GM12865 (cell line): Measurements from ENCODE around the gene PPARA.
"Not testable (repeated sequence)": the region's sequence is repeated elsewhere in the genome, so short reads cannot be mapped to it uniquely, and the experiment has no call there.

ENCODE experiments used
- DNase-seq: peaks from one replicate; pipeline ENCODE4 v3.0.0; 2010; ENCODE audit warnings: low read depth
- H3K4me3 ChIP-seq: 2 replicates; pipeline ENCODE4 v1.5.1; 2011; ENCODE audit warnings: mild to moderate bottlenecking, low read depth, low read length, control low read depth
- TF ChIP-seq, protein P1 (sequence below): IDR thresholded peaks from 2 replicates; pipeline ENCODE4 v1.5.1; 2011; ENCODE audit warnings: low read length, control low read depth, low read depth, inconsistent platforms; ENCODE audit not compliant: insufficient read depth; ENCODE audit errors: missing control alignments

PPARA gene

DNA sequence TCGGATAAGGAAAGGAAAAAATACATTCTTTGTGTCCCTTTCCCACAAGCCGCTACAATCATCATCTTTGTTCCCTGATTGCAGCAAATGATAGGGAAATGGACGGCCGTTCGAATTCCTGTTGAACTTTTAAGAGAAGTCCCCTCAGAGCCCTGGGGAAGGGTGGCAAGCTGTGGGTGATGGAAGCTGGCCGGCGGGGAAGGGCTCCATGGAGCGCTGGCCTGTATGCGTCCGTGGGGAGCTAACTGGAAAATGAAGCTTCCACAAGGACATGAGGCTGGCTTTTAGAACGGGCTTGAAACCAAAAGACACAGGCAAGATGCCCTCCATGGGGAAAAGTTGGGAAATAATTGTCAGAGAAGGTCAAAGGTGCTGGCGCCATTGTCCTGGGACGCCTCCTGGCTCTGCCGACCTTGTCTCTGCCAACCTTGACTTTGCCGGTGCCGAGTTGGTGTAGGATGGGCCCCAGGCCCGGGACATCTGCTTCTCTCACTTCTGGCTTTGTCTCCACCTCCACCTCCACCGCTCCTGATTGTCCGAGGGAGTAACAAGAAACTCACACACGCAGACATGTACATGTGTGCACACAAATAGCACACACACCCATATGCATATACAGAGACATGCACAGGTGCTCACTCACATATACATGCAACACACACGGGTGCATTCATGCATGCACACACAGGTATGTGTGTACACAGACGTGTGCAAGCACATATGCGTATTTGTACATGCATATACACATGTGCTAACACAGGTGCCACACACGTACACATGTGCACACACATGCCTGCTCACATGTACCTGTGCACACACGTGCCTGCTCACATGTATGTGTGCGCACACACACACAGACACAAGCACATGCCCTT is 14.5 kb upstream of the PPARA start:
- no peak for DNase-seq
- H3K4me3 ChIP-seq = no peak overlapping the region
- TF ChIP-seq, protein P1, sequence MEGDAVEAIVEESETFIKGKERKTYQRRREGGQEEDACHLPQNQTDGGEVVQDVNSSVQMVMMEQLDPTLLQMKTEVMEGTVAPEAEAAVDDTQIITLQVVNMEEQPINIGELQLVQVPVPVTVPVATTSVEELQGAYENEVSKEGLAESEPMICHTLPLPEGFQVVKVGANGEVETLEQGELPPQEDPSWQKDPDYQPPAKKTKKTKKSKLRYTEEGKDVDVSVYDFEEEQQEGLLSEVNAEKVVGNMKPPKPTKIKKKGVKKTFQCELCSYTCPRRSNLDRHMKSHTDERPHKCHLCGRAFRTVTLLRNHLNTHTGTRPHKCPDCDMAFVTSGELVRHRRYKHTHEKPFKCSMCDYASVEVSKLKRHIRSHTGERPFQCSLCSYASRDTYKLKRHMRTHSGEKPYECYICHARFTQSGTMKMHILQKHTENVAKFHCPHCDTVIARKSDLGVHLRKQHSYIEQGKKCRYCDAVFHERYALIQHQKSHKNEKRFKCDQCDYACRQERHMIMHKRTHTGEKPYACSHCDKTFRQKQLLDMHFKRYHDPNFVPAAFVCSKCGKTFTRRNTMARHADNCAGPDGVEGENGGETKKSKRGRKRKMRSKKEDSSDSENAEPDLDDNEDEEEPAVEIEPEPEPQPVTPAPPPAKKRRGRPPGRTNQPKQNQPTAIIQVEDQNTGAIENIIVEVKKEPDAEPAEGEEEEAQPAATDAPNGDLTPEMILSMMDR = no peak

DNA sequence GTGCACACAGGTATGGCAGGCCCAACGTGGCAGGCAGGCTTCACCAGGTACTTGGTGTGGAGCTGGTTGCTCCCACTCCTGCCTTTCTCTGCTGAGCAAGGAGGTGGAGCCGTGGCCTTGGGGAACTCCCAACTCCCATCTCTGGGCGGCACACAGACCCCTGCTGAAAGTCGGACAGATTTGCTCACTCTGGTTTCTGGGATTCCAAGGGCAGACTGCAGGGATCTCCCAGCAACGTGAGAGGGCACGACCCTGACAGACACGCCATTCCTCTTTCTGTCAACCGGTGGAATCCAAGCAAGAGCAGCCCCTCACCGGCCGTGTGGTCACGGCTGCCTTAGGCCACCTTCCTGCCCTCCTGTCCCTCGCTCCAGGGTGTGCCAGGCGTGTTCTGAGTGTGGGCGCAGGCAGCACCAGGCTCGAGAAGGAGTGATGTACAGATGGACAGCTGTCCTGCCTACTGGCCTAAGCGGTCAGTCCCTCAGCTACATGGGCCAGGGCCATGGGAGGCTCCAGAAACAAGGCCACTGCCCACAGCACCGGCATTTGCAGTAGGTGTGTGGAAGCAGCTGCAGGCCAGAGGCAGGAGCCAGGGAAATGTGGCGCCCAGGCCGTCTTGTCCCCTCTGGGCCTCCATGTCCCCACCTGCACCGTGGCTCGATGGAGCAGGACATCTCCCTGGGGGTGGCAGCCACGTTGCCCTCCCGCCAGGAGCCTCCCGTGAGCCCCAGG is 13.7 kb upstream of the PPARA start:
- TF ChIP-seq, protein P1 = no peak
- DNase-seq = no peak

DNA sequence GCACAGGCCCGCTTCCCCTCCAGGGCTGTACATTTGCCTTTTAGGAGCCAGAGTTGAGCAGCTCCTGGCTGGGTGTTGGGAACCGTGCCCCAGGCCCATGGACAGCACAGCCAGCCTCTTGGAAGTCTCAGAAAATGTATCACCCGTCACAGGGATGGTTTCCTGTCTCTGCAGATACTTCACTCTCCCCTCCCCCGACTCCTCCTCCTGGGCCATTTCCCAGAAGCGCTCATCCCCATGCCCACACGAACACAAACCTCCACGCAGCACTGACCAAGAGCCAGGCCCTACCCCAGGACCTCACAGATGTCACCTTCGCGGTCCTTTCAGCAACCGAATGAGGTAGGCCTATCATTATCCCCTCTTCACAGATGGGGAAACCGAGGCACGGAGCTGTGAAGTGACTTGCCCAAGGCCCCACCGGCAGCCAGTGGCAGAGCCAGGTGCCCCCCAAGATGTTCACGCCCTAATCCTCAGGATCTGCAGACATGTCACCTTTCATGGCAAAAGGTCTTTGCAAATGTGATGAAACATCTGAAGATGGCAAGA is 13.0 kb upstream of the PPARA start:
- no peak for DNase-seq
- H3K4me3 ChIP-seq = no peak overlapping the region
- TF ChIP-seq, protein P1 = no peak

More for the DNA sequence above, 13.7 kb upstream of the PPARA start:
- no peak overlapping the region for H3K4me3 ChIP-seq

DNA sequence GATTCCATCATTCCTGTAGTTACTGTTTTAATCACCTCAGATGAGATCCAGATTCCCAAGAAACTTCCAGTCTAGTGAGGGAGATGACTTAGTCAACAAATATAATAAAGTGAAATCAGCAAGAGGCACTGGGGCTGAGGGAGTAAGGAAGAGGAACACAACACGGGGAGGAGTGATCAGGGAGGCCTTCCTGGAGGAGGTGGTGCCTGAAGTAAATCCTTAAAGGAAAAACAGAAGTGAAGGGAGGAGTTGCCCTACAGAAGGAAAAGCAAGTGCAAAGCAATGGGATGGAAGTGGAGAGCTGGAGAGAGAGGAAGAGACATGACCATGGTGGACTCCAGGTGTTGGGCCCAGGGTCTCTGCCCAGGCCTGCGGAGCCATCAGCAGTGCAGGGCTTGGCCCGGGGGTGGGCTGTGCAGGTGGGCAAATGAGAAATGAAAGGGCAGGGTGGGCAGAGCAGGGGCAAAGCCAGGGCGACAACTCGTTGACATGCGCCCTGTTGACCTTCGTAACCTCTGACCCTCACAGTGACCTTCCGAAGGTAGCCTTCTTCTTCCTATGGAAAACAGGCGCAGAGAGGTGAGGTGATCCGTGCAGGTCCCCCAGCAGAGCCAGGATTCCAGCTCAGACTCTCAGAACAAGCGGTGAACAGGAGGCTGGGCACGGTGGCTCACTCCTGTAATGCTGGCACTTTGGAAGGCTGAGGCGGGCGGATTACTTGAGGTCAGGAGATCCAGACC is 12.1 kb upstream of the PPARA start:
- no peak overlapping the region for H3K4me3 ChIP-seq
- TF ChIP-seq, protein P1 = no peak
- no peak for DNase-seq

DNA sequence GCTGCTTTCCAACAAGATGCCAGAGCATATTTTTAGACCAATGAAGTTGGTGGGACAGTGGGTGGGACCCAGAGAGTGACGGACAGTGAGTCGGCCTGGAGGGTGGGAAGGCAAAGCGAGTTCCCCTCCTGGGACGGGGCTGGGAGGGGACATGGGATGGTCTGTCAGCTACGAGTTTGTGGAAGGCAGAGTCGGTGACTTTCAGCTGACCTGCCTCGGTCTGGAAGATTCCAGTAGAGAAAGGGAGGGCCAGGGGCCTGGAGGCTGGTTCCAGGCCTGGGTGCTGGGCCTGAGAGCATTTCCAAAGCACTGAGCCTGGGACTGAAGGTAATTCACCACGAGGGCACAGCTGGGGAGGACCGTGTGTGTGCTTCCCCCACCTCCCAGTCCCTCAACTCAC is 10.9 kb upstream of the PPARA start:
- DNase-seq, H3K4me3 ChIP-seq: not testable (repeated sequence)

DNA sequence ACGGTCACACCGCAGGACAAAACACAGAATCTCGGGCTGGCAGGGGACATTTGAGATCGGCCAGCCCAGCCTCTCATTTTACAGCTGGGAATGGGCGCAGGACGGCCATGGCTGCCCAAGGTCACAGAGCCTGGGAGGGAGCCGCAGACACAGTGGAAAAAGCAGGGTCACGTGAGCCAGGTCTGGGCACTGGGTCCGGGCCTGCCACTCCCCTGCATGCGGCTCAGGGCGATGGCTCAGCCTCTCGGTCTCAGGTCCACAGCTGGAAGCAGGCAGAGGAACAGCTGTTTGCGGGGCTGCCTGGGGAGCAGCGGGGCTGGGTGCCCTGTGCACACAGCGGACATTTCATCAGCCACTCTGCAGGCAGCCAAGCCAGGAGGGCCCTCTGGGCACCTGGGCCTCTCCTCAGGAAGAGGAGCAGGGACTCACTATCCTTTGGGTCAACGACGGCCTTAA is 10.4 kb upstream of the PPARA start:
- DNase-seq = no peak
- H3K4me3 ChIP-seq = no peak overlapping the region
- TF ChIP-seq, protein P1 = no peak
